GM12872 (cell line): Measurements from ENCODE around the gene CIB4.

Source experiments
- CTCF ChIP-seq: IDR thresholded peaks from 3 replicates; pipeline ENCODE4 v1.5.1; 2011; ENCODE audit warnings: low read depth, mild to moderate bottlenecking, low read length, moderate library complexity; ENCODE audit not compliant: insufficient read depth

Gene CIB4

DNA sequence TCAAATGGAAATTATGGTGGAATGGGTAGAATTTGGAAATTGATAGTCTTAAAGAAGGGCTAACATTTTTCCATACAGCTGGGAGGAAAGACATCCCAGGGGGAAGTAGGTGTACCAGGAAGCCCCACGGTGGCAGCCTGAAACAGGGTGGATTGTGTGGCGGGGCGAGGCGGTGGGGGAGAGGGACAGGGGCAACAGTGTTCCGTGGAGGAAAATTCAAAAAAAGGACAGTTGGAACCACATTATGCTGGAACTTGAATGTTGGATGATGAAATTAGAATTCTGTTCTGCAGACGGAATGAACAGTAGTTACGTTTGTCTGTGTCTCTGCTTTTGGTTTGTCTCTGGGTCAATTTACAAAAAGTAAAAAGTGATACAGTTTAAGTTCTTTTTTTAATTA, 10.6 kb upstream of the CIB4 start:
- no peak for TF ChIP-seq CTCF

GRCh38 chr2:26651470-26651771, 10.3 kb upstream of the CIB4 start:
- TF ChIP-seq CTCF, result no peak

- no peak for TF ChIP-seq CTCF
These were observed 9.7 kb upstream of the CIB4 start for GRCh38 chr2:26650713-26651469.

GRCh38 chr2:26649992-26650712, 9.0 kb upstream of the CIB4 start:
- TF ChIP-seq CTCF, result no peak

GRCh38 chr2:26649322-26649721, 8.2 kb upstream of the CIB4 start:
- no peak for TF ChIP-seq CTCF

DNA sequence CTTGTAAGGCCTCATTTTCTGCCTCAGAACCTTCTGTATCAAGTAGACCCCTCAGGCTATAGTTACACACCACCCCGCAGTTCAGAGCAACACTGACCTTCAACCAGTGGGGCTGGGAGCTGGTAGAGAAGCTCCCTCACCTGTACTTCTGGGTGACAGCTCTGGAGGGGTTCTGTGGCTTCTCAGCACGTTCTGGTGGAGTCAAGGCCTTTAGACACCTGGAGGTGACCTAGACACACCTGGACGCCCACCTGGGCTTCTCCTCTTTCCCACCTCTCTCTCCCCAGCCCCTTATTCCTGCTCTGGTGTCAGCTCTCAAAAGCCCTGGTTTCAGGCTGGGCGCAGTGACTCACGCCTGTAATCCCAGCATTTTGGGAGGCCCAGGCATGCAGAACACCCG, 7.3 kb upstream of the CIB4 start:
- no peak for TF ChIP-seq CTCF

DNA sequence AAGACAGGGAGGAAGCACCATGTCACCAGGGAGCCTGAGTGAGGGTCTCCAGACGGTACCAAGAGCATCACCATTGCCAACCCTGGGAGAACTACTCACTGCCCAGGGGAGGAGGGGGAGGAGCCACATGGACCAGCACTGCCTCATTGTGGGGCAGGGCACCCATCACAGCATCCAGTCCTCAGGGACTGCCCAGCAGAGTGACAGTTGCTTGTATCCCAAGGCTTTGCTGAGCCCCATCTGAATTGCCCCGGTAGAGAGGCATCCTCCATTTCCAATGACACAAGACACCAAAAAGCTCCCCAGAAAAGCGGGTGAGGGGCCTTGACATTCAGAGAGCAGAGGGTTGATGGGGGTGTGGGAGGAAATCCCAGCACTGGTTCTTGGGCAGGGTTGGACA, 6.8 kb upstream of the CIB4 start:
- no peak for TF ChIP-seq CTCF
